ENCODE data around the gene CC2D2B. TPM values are rescaled to one million over a fixed set of nuclear protein-coding genes. Genes with fewer than 3 reads are reported as not detected.

CC2D2B gene
- total and polyA plus RNA-seq, 2 of the 8 experiments (the other 6 are each of a cell fraction or from before 2014, with no cell fraction given): 0.09 to 0.71 TPM

DNA sequence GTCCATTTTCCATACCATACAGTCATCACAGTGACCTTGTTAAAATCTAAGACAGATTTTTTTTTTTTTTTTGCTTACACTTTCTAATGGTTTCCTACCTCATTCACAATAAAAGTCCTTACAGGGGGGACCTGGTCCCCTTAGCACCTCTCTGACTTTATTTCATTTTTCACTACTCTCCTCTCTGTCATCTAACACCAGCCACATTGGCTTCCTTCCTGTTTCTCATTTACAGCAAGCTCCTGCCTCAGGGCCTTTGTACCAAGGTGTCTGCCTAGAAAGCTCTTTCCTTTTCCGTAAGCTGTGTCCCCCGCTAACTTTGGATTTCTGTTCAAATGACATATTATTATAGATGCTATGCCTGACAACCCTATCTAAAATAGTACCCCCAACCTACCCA is 27.7 kb downstream of the CC2D2B start:
- no peak overlapping the region for H3K9ac ChIP-seq (replicated peaks in 1 of 4; ENCODE audit: extremely low read depth in 1 of 4, low read depth in 3 of 4, low read length in 3 of 4)
- no peak for DNase-seq (ENCODE audit: low read depth in 1 of 2, low spot score in 2 of 2)
- no peaks in the 10 kb centered on the region for H3K79me1 ChIP-seq (ENCODE audit: low read depth, low read length)
- H3K4me1 ChIP-seq (replicated peaks in 1 of 4; ENCODE audit: control insufficient read depth in 3 of 4, insufficient read depth in 4 of 4, low read length in 3 of 4): no peaks in the 10 kb centered on the region
- H2BK5ac ChIP-seq (ENCODE audit: low read depth, low read length): no peak overlapping the region
- H2AFZ ChIP-seq (ENCODE audit: low read length): no peak overlapping the region
- no peak overlapping the region for H3K4me2 ChIP-seq (ENCODE audit: insufficient read depth in 1 of 2, low read depth in 2 of 2, low read length in 2 of 2)
- H3K79me2 ChIP-seq (ENCODE audit: control insufficient read depth in 1 of 2, insufficient read depth in 2 of 2, low read length in 2 of 2): no peaks in the 10 kb centered on the region
- FAIRE-seq: no peak
- no peak overlapping the region for H3K27ac ChIP-seq (ENCODE audit: low read depth, low read length)
- ChIA-PET CTCF (ENCODE audit: partially characterized antibody) (no interaction called here), POLR2A (ENCODE audit: partially characterized antibody) (no interaction called here)
- no peaks in the 10 kb centered on the region for H4K20me1 ChIP-seq (replicated peaks in 1 of 2; ENCODE audit: control insufficient read depth in 1 of 2, insufficient read depth in 2 of 2, low read length in 2 of 2)
- H4K91ac ChIP-seq (replicated peaks; ENCODE audit: insufficient read length, low read length): no peak overlapping the region
- H3K9me3 ChIP-seq (ENCODE audit: insufficient read depth in 2 of 2, low read depth in 1 of 2, low read length in 1 of 2): no peaks in the 10 kb centered on the region
- no peaks in the 10 kb centered on the region for H3K27me3 ChIP-seq (replicated peaks in 1 of 4; ENCODE audit: control insufficient read depth in 3 of 4, extremely low read depth in 1 of 4, insufficient read depth in 3 of 4, low read length in 3 of 4)
- no peak overlapping the region for H3K23ac ChIP-seq (ENCODE audit: insufficient read length)
- no peak overlapping the region for H2AK5ac ChIP-seq (ENCODE audit: low read depth, low read length)
- H3K4me3 ChIP-seq (ENCODE audit: extremely low read depth in 1 of 4, insufficient read depth in 2 of 4, low read depth in 3 of 4, low read length in 4 of 4): no peak overlapping the region
- no peak overlapping the region for H3K56ac ChIP-seq (replicated peaks; ENCODE audit: insufficient read length, low read depth, low read length)
- H4K5ac ChIP-seq (ENCODE audit: insufficient read length, low read depth, low read length): no peak overlapping the region
- no peak overlapping the region for H2BK20ac ChIP-seq (ENCODE audit: low read length)
- H3K14ac ChIP-seq (ENCODE audit: insufficient read length): no peak overlapping the region
- H3K23me2 ChIP-seq (ENCODE audit: low read depth, low read length): no peaks in the 10 kb centered on the region
- H2BK15ac ChIP-seq (ENCODE audit: low read length): no peak overlapping the region
- H2BK12ac ChIP-seq (ENCODE audit: low read depth, low read length): no peak overlapping the region
- no peak overlapping the region for H4K8ac ChIP-seq (ENCODE audit: extremely low read depth, insufficient read depth, low read length)
- no peak overlapping the region for H3K4ac ChIP-seq (replicated peaks; ENCODE audit: insufficient read length, low read depth, low read length)
- 97% methylated on average over 2 of the region's 2 CpGs; no CpG with 5 or more reads in 1 of the 2 experiments for WGBS, 2 experiments (ENCODE audit: extremely low coverage in 1 of 2, insufficient coverage in 1 of 2, insufficient read length in 1 of 2, insufficient replicate concordance in 2 of 2, low coverage in 1 of 2, low lambda C conversion rate in 2 of 2, missing lambda C conversion rate in 1 of 2)
- no peak overlapping the region for H2BK120ac ChIP-seq (replicated peaks; ENCODE audit: low read depth, low read length)
- no peak overlapping the region for H3K18ac ChIP-seq (ENCODE audit: extremely low read depth, low read length)
- H3K36me3 ChIP-seq (ENCODE audit: control insufficient read depth in 2 of 4, insufficient read depth in 4 of 4, low read length in 3 of 4): no peaks in the 10 kb centered on the region
- no peak for TF ChIP-seq GABPA (IDR thresholded peaks at IDR 0.05; ENCODE audit: borderline replicate concordance, insufficient read depth, low read length)
- TF ChIP-seq JUND (IDR thresholded peaks at IDR 0.05; ENCODE audit: low read length): no peak
- no peak for TF ChIP-seq TEAD4 (IDR thresholded peaks at IDR 0.05; ENCODE audit: low read depth, low read length)
- no peak for TF ChIP-seq JUN (IDR thresholded peaks at IDR 0.05; ENCODE audit: low read depth, low read length)
- TF ChIP-seq CHD2 (IDR thresholded peaks at IDR 0.05; ENCODE audit: low read length): no peak
- TF ChIP-seq PHF8 (conservative IDR thresholded peaks at IDR 0.05; ENCODE audit: low read depth, low read length): no peak
- TF ChIP-seq BACH1 (IDR thresholded peaks at IDR 0.05; ENCODE audit: low read length): no peak
- TF ChIP-seq, protein P1, sequence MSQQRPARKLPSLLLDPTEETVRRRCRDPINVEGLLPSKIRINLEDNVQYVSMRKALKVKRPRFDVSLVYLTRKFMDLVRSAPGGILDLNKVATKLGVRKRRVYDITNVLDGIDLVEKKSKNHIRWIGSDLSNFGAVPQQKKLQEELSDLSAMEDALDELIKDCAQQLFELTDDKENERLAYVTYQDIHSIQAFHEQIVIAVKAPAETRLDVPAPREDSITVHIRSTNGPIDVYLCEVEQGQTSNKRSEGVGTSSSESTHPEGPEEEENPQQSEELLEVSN (IDR thresholded peaks at IDR 0.05): no peak
- TF ChIP-seq RBBP5 (IDR thresholded peaks at IDR 0.05; ENCODE audit: borderline replicate concordance, low read depth, low read length): no peak
- TF ChIP-seq, protein P2, sequence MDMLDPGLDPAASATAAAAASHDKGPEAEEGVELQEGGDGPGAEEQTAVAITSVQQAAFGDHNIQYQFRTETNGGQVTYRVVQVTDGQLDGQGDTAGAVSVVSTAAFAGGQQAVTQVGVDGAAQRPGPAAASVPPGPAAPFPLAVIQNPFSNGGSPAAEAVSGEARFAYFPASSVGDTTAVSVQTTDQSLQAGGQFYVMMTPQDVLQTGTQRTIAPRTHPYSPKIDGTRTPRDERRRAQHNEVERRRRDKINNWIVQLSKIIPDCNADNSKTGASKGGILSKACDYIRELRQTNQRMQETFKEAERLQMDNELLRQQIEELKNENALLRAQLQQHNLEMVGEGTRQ (IDR thresholded peaks at IDR 0.05; ENCODE audit: low read length): no peak
- TF ChIP-seq MAFK (IDR thresholded peaks at IDR 0.05; ENCODE audit: low read depth, low read length): no peak
- no peak for TF ChIP-seq POU5F1 (IDR thresholded peaks at IDR 0.05; ENCODE audit: low read depth, low read length)
- TF ChIP-seq RNF2 (IDR thresholded peaks at IDR 0.05; ENCODE audit: borderline replicate concordance, low read depth, low read length, missing control alignments, poor library complexity, severe bottlenecking): no peak

Data from H1 (cell line).